HEK293T (cell line): ENCODE data around the gene ITGB3.

Source experiments
- CTCF ChIA-PET: fragments of 350-600 bp; formaldehyde crosslinking; extraction: SDS; loops from one replicate; lab custom pipeline; 2021; ENCODE audit warnings: antibody characterized with exemption, inconsistent platforms; lab: Yijun Ruan, JAX
- POLR2A ChIA-PET: fragments of 350-600 bp; formaldehyde crosslinking; extraction: SDS; loops from one replicate; lab custom pipeline; 2020; ENCODE audit warnings: antibody characterized with exemption, inconsistent platforms; lab: Yijun Ruan, JAX
- DNase-seq: peaks from one replicate; pipeline ENCODE4 v3.0.0; 2012; ENCODE audit warnings: mixed read lengths; ENCODE audit errors: extremely low spot score
- ARNT ChIP-seq: fragments of 450-650 bp; IDR thresholded peaks from 2 replicates; pipeline ENCODE4 v1.6.1; 2017; ENCODE audit warnings: mild to moderate bottlenecking
- BHLHE40 ChIP-seq: fragments of 450-650 bp; IDR thresholded peaks from 2 replicates; pipeline ENCODE4 v1.6.1; 2016; ENCODE audit warnings: mild to moderate bottlenecking, moderate library complexity, borderline replicate concordance
- CTBP1 ChIP-seq: fragments of 450-650 bp; IDR thresholded peaks from 2 replicates; pipeline ENCODE4 v1.6.1; 2016; ENCODE audit warnings: borderline replicate concordance
- ELF4 ChIP-seq: fragments of 450-650 bp; IDR thresholded peaks from 2 replicates; pipeline ENCODE4 v1.6.1; 2017; ENCODE audit warnings: antibody characterized with exemption
- FOXA1 ChIP-seq: fragments of 450-650 bp; IDR thresholded peaks from 2 replicates; pipeline ENCODE4 v1.6.1; 2016; ENCODE audit warnings: mild to moderate bottlenecking
- FOXK2 ChIP-seq: fragments of 450-650 bp; IDR thresholded peaks from 2 replicates; pipeline ENCODE4 v1.6.1; 2016; ENCODE audit warnings: mild to moderate bottlenecking
- FOXM1 ChIP-seq: fragments of 450-650 bp; IDR thresholded peaks from 2 replicates; pipeline ENCODE4 v1.6.1; 2017; ENCODE audit warnings: mild to moderate bottlenecking, borderline replicate concordance
- HDGF ChIP-seq: fragments of 450-650 bp; IDR thresholded peaks from 2 replicates; pipeline ENCODE4 v1.6.1; 2017; ENCODE audit warnings: antibody characterized with exemption, borderline replicate concordance
- L3MBTL2 ChIP-seq: fragments of 450-650 bp; conservative IDR thresholded peaks from 2 replicates; pipeline ENCODE4 v1.6.1; 2016; ENCODE audit warnings: mild to moderate bottlenecking
- LEF1 ChIP-seq: fragments of 450-650 bp; IDR thresholded peaks from 2 replicates; pipeline ENCODE4 v1.6.1; 2017; ENCODE audit warnings: mild to moderate bottlenecking, borderline replicate concordance
- NFRKB ChIP-seq: fragments of 450-650 bp; IDR thresholded peaks from 2 replicates; pipeline ENCODE4 v1.6.1; 2016; ENCODE audit warnings: mild to moderate bottlenecking, moderate library complexity
- SP1 ChIP-seq: fragments of 450-650 bp; IDR thresholded peaks from 2 replicates; pipeline ENCODE4 v1.6.1; 2017
- SUZ12 ChIP-seq: fragments of 450-650 bp; IDR thresholded peaks from 2 replicates; pipeline ENCODE4 v1.6.1; 2016; ENCODE audit warnings: mild to moderate bottlenecking
- TARDBP ChIP-seq: fragments of 450-650 bp; IDR thresholded peaks from 2 replicates; pipeline ENCODE4 v1.6.1; 2016
- ZNF384 ChIP-seq: fragments of 450-650 bp; IDR thresholded peaks from 2 replicates; pipeline ENCODE4 v1.6.1; 2016
- TF ChIP-seq, protein P1 (sequence below): fragments of 450-650 bp; IDR thresholded peaks from 2 replicates; pipeline ENCODE4 v1.6.1; 2016

Gene ITGB3

DNA sequence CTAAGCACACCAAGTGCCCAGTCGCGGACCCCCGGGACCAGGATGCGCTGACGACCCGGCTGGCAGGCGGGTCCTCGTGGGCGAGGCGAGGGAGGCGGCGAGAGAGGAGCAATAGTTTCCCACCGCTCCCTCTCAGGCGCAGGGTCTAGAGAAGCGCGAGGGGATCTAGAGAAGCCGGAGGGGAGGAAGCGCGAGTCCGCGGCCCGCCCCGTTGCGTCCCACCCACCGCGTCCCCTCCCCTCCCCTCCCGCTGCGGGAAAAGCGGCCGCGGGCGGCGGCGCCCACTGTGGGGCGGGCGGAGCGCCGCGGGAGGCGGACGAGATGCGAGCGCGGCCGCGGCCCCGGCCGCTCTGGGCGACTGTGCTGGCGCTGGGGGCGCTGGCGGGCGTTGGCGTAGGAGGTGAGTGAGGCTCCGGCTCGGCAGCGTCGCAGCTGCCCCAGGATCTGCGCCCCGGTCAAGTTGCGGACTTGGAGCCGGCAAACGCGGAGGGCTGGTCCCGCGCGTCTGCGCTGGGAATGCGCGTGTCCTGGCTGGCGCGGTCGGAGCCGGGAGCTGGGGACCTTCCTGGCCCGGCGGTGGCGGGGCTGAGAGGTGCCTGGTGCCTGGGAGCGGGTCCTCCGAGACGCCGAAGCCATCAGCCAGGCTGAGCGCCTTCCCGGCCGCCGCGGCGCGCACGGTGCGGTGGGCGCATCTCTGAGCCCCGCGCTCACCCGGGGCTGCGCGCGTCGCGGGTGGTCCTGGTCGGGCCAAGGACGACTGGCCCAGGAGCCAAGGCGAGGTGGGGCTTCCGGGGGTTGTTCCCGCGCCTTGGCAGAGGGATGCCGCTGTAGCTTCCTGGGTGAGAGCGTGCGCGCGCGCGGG, at the start of gene ITGB3:
Gene ITGB3 (plus strand): TSS at position 287 of the 862 bp plus-strand sequence. CDS start 35 bp downstream, at position 322.
- peak; percentile 83 for DNase-seq

DNA sequence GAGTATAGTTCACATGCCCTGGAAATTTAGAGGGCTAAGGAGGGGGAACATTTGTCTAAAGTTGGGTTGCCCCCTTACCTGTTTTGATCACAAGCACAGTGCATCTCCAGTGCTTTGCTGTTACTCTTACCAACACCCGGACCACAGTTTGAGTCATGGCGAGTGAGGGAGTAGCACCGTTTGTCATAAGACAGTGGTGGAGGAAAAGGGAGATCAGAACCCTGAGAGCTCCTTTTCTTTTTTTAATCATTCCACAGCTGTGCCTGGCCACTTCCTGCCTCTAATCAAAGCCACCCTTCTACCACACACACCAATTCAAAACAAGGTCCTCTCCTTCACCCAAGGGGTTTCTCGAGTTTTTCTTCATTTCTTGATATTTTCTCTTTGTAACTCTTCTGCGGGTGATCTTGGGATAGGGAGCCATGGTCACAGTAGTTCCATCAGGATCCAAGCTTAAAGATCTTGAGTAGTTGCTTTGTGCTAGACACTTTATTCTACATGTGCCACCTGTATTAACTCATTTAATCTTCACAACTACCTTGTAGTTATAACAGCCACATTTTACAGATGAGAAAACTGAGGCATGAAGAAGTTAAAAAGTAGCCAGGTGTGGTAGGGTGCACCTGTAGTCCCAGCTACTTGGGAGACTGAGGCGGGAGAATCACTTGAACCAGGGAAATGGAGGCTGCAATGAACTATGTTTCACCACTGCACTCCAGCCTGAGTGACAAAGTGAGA, 49.5 kb upstream of the ITGB3 start:
- POLR2A ChIA-PET, result no interaction called here
- DNase-seq, result no peak
- CTCF ChIA-PET, result no interaction called here
- TF ChIP-seq TARDBP (no peak), CTBP1 (no peak), FOXA1 (no peak), HDGF (no peak), FOXK2 (no peak), ZNF384 (no peak), FOXM1 (no peak), ARNT (no peak)

More for the DNA sequence above, at the start of gene ITGB3:
- peak; percentile 32; the same call in 1 of the 2 replicates for TF ChIP-seq LEF1
- TF ChIP-seq, protein P1, sequence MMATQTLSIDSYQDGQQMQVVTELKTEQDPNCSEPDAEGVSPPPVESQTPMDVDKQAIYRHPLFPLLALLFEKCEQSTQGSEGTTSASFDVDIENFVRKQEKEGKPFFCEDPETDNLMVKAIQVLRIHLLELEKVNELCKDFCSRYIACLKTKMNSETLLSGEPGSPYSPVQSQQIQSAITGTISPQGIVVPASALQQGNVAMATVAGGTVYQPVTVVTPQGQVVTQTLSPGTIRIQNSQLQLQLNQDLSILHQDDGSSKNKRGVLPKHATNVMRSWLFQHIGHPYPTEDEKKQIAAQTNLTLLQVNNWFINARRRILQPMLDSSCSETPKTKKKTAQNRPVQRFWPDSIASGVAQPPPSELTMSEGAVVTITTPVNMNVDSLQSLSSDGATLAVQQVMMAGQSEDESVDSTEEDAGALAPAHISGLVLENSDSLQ, result no peak
- POLR2A ChIA-PET, result interaction anchor here (1.0 kb wide), 1 partner anchor 21 kb away, joined by 3 read pairs; no protein-coding TSS in a partner anchor
- CTCF ChIA-PET, result interaction anchor here (0.9 kb wide), 1 partner anchor 11 kb away, joined by 4 read pairs; no protein-coding TSS in a partner anchor

DNA sequence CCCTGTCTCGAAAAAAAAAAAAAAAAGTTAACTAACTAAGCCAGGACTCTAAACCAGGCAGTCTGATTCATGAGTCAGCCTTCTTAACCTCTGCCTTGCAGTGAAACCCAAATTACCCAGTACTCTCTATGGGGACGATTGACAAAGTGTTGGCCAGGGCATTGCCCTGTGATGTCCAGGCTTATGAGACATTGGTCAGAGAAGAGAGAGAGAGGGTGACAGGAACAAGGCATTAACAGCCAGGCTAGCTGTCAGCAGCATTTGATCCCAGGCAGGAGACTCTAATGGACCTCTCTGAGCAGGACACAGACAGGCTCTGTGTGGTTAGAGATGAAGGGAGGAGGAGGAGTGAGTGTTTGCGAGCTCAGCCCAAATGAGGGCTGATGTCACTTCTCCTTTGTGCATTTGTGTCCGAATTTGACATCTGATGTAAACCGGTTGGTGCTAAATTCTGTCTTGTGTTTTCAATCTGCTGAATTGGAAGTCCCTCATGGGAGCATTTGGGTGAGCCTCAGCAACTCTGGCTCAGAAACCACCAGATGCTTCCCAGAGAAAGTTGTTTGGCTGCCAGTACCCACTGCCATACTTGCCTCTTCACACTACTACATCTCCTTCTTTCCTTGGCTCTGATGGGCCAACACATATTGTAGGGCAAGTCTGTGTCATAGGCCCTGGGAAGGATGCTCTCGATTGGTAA, 48.8 kb upstream of the ITGB3 start:
- TF ChIP-seq ZNF384, result peak; percentile 23; the same call in 1 of the 2 replicates
- no peak for TF ChIP-seq LEF1
- no peak for TF ChIP-seq CTBP1
- POLR2A ChIA-PET, result no interaction called here
- no peak for DNase-seq
- CTCF ChIA-PET, result no interaction called here

- DNase-seq, result peak; percentile 35
- CTCF ChIA-PET, result no interaction called here
- TF ChIP-seq HDGF (no peak), L3MBTL2 (peak; percentile 65), ZNF384 (no peak), TARDBP (no peak), NFRKB (no peak)
- POLR2A ChIA-PET, result interaction anchor here (1.1 kb wide), 1 partner anchor 15 kb away, joined by 5 read pairs; no protein-coding TSS in a partner anchor
These were observed 48.1 kb upstream of the ITGB3 start for GRCh38 chr17:47205419-47205963.

- POLR2A ChIA-PET, result interaction anchor here (0.7 kb wide), 2 partner anchors 18 kb away, joined by 3 read pairs; partner anchors contain the start of gene CDC27
- no peak for DNase-seq
- CTCF ChIA-PET, result interaction anchor here (0.6 to 1.3 kb wide), 2 partner anchors 13 to 18 kb away, joined by 3 read pairs; partner anchors contain the start of gene CDC27
- TF ChIP-seq SUZ12 (no peak), TARDBP (no peak), HDGF (no peak), NFRKB (no peak), LEF1 (no peak), CTBP1 (no peak), FOXA1 (no peak), ARNT (no peak), L3MBTL2 (no peak), ELF4 (no peak), BHLHE40 (no peak), SP1 (no peak), FOXM1 (no peak), FOXK2 (no peak), ZNF384 (no peak)
- TF ChIP-seq, protein P1, result no peak
These were observed 46.2 kb upstream of the ITGB3 start for GRCh38 chr17:47207143-47208067.
